Calu3 (cell line): Measurements from ENCODE around the gene MED10. TPM values are rescaled to one million over a fixed set of nuclear protein-coding genes. Genes with fewer than 3 reads are reported as not detected.

Experiments used
- BruUV-seq: library from RNA; stranded (reverse); fragments of 400-500 nt; replicated peaks from 2 replicates; lab custom pipeline; 2021; lab: Mats Ljungman, UMichigan
- CTCF ChIA-PET: fragments of 300-600 bp; sonication (Branson Sonifier 250); formaldehyde crosslinking; loops from one replicate; lab custom pipeline; 2022; ENCODE audit warnings: antibody characterized with exemption; lab: Charles Lee
- DNase-seq: peaks from one replicate; pipeline ENCODE4 v3.0.0; 2022
- H3K27ac Mint-ChIP-seq: one replicate; pipeline ENCODE4 v1.8.0; 2022; ENCODE audit warnings: mixed read lengths; ENCODE audit not compliant: unreplicated experiment
- H3K27me3 Mint-ChIP-seq: one replicate; pipeline ENCODE4 v1.8.0; 2022; ENCODE audit warnings: mixed read lengths; ENCODE audit not compliant: unreplicated experiment
- H3K36me3 Mint-ChIP-seq: one replicate; pipeline ENCODE4 v1.8.0; 2022; ENCODE audit warnings: mild to moderate bottlenecking, moderate library complexity, mixed read lengths; ENCODE audit not compliant: insufficient read depth, unreplicated experiment
- H3K4me1 Mint-ChIP-seq: one replicate; pipeline ENCODE4 v1.8.0; 2022; ENCODE audit warnings: mild to moderate bottlenecking, low read depth, mixed read lengths; ENCODE audit not compliant: unreplicated experiment
- H3K4me3 Mint-ChIP-seq: one replicate; pipeline ENCODE4 v1.8.0; 2022; ENCODE audit warnings: mild to moderate bottlenecking, low read depth, moderate library complexity, mixed read lengths; ENCODE audit not compliant: unreplicated experiment
- H3K9me3 Mint-ChIP-seq: one replicate; pipeline ENCODE4 v1.8.0; 2022; ENCODE audit warnings: low read depth, mixed read lengths; ENCODE audit not compliant: unreplicated experiment
- CTCF ChIP-seq: fragments of 200-600 bp; IDR thresholded peaks from one replicate; pipeline ENCODE4 v1.8.0; 2022; ENCODE audit warnings: antibody characterized with exemption; ENCODE audit not compliant: unreplicated experiment
- intact Hi-C: fragments of 100-400 bp; cut with micrococcal nuclease; formaldehyde crosslinking; loops from one replicate; pipeline ENCODE4 v1.10.0; 2022; ENCODE audit not compliant: unreplicated experiment
- total RNA-seq: library from RNA; stranded (reverse); gene quantifications from 2 replicates; pipeline ENCODE4 v1.2.3, GENCODE V29; 2022

Gene MED10
- total RNA-seq, 1 experiment from 2014 or later, result 39.9 TPM

- no peak for DNase-seq
- no peaks in the 10 kb centered on the region for H3K9me3 Mint-ChIP-seq
- H3K27me3 Mint-ChIP-seq, result peaks cover 13% of the 10 kb centered on the region
- no peaks in the 10 kb centered on the region for H3K4me1 Mint-ChIP-seq
- no peak overlapping the region for H3K4me3 Mint-ChIP-seq
- no peak overlapping the region for H3K27ac Mint-ChIP-seq
- BruUV-seq, result no TSS peak
- intact Hi-C loops, result no loop called here
- CTCF ChIA-PET, result no interaction called here
- no peak for TF ChIP-seq CTCF
- no peaks in the 10 kb centered on the region for H3K36me3 Mint-ChIP-seq
These were observed 38.2 kb downstream of the MED10 start for GRCh38 chr5:6340100-6340499.

GRCh38 chr5:6338871-6339270, 39.5 kb downstream of the MED10 start:
- H3K9me3 Mint-ChIP-seq, result no peaks in the 10 kb centered on the region
- no peaks in the 10 kb centered on the region for H3K4me1 Mint-ChIP-seq
- peaks cover 8% of the 10 kb centered on the region for H3K27me3 Mint-ChIP-seq
- H3K36me3 Mint-ChIP-seq, result no peaks in the 10 kb centered on the region
- no peak overlapping the region for H3K4me3 Mint-ChIP-seq
- TF ChIP-seq CTCF, result no peak
- no peak overlapping the region for H3K27ac Mint-ChIP-seq
- CTCF ChIA-PET, result no interaction called here
- no peak for DNase-seq
- intact Hi-C loops, result no loop called here
- no TSS peak for BruUV-seq

- no peak overlapping the region for H3K4me3 Mint-ChIP-seq
- H3K27ac Mint-ChIP-seq, result no peak overlapping the region
- CTCF ChIA-PET, result no interaction called here
- no TSS peak for BruUV-seq
- no peaks in the 10 kb centered on the region for H3K4me1 Mint-ChIP-seq
- TF ChIP-seq CTCF, result no peak
- no peaks in the 10 kb centered on the region for H3K36me3 Mint-ChIP-seq
- peaks cover 8% of the 10 kb centered on the region for H3K27me3 Mint-ChIP-seq
- DNase-seq, result no peak
- intact Hi-C loops, result no loop called here
- H3K9me3 Mint-ChIP-seq, result no peaks in the 10 kb centered on the region
These were observed 40.2 kb downstream of the MED10 start for GRCh38 chr5:6338135-6338534.

- Mint-ChIP-seq H3K4me1 (no peaks in the 10 kb centered on the region), H3K9me3 (no peaks in the 10 kb centered on the region), H3K27me3 (peaks cover 8% of the 10 kb centered on the region), H3K36me3 (no peaks in the 10 kb centered on the region), H3K4me3 (no peak overlapping the region), H3K27ac (no peak overlapping the region)
- DNase-seq, result no peak
- intact Hi-C loops, result no loop called here
- BruUV-seq, result no TSS peak
- TF ChIP-seq CTCF, result no peak
- CTCF ChIA-PET, result no interaction called here
These were observed 45.0 kb downstream of the MED10 start for GRCh38 chr5:6333182-6333905.
